Measurements from ENCODE around the gene CIAO1.
"Not testable (repeated sequence)": the region's sequence is repeated elsewhere in the genome, so short reads cannot be mapped to it uniquely, and the experiment has no call there.

- not testable (repeated sequence) for TF ChIP-seq CTCF, POLR2A (IDR thresholded peaks at IDR 0.05)
Observed at GRCh38 chr2:96257744-96258143, 8.3 kb upstream of the CIAO1 start.

All from testis (tissue), 2 donors.